ENCODE data around the gene SNX5. TPM values are rescaled to one million over a fixed set of nuclear protein-coding genes. Genes with fewer than 3 reads are reported as not detected.

The SNX5 gene
- total RNA-seq, 2 experiments from 2014 or later = 58.3 to 60.3 TPM

- Histone ChIP-seq H3K27me3 (ENCODE audit: control insufficient read depth in 1 of 2, insufficient read depth in 2 of 2, low read length in 2 of 2) (no peaks in the 10 kb centered on the region), H3K27ac (ENCODE audit: low read depth in 1 of 2, low read length in 2 of 2) (peak overlapping the region in 1 of 2 donors; percentile 75), H3K9me3 (ENCODE audit: control insufficient read depth in 1 of 2, insufficient read depth in 1 of 2, low read length in 2 of 2) (no peaks in the 10 kb centered on the region), H3K4me3 (ENCODE audit: low read length) (no peak overlapping the region), H3K4me1 (ENCODE audit: insufficient read depth, low read length) (peaks cover 69% of the 10 kb centered on the region), H3K36me3 (ENCODE audit: insufficient read depth, low read length) (no peaks in the 10 kb centered on the region)
- POLR2A ChIA-PET = interaction anchor here (0.6 to 1.4 kb wide), 3 partner anchors 9 to 281 kb away, joined by 3 to 5 read pairs (median 4); partner anchors contain the start of gene RRBP1
- CTCF ChIA-PET = no interaction called here
- Mint-ChIP-seq H3K4me1 (ENCODE audit: low read depth) (peaks cover 80% of the 10 kb centered on the region), H3K27ac (peak overlapping the region; percentile 92), H3K36me3 (ENCODE audit: low read depth) (peaks cover 28% of the 10 kb centered on the region), H3K9me3 (no peaks in the 10 kb centered on the region), H3K4me3 (peak overlapping the region; percentile 83), H3K27me3 (no peaks in the 10 kb centered on the region)
- TF ChIP-seq CTCF (IDR thresholded peaks at IDR 0.05) = no peak
- DNase-seq = no peak
- ATAC-seq (ENCODE audit: poor library complexity) = no peak
- intact Hi-C loops (cut with DNase I, micrococcal nuclease) = loop anchor here in 1 of 2 experiments (10.0 kb wide), 2 partner anchors 541 to 831 kb away; partner anchors contain the start of gene SEC23B
These were observed 4.5 kb downstream of the SNX5 start for GRCh38 chr20:17964073-17964472.

DNA sequence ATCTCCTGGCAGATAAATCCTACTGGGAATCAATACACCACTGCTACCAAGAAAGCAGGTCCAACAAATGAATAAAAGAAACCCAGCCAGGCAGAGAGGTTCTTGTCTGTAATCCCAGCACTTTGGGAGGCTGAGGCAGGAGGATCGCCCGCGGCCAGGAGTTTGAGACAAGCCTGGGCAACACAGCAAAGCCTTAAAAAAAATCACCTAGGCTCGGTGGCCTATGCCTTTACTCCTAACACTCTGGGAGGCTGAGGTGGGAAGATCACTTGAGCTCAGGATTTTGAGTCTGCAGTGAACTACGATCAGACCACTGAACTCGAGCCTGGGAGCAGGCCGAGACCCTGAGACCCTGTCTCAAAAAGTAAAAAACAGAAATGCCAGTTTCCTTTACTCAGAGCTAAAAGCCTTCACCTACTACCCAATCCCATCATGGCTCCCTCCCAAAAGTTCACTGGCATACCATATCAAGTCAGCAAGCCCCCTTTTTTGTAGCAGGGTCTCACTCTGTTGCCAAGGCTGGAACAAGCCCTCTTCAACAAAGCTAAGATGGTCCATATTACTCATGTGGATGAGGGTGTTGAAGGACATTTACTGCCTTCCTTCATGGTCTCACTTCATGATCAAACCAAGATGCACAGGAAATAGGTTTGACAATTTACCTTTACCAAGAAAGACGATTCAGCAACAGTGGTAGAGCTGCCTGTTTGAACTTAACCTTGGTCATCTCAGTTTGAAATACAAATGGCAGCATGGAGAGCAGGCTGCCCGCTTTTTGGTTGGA lies 5.3 kb downstream of the SNX5 start:
- H3K4me1 Mint-ChIP-seq (ENCODE audit: low read depth) = peaks cover 83% of the 10 kb centered on the region
- ATAC-seq (ENCODE audit: poor library complexity) (no peak), DNase-seq (no peak)
- no peak overlapping the region for H3K4me3 ChIP-seq (ENCODE audit: low read length)
- ChIA-PET POLR2A (interaction anchor here (0.6 to 1.4 kb wide), 3 partner anchors 8 to 281 kb away, joined by 3 to 5 read pairs (median 4); partner anchors contain the start of gene RRBP1), CTCF (no interaction called here)
- TF ChIP-seq CTCF (IDR thresholded peaks at IDR 0.05) = no peak
- H3K9me3 Mint-ChIP-seq = no peaks in the 10 kb centered on the region
- H3K27me3 ChIP-seq (ENCODE audit: control insufficient read depth in 1 of 2, insufficient read depth in 2 of 2, low read length in 2 of 2) = no peaks in the 10 kb centered on the region
- H3K36me3 ChIP-seq (ENCODE audit: insufficient read depth, low read length) = no peaks in the 10 kb centered on the region
- H3K27me3 Mint-ChIP-seq = no peaks in the 10 kb centered on the region
- peak overlapping the region; percentile 73 for H3K27ac Mint-ChIP-seq
- H3K9me3 ChIP-seq (ENCODE audit: control insufficient read depth in 1 of 2, insufficient read depth in 1 of 2, low read length in 2 of 2) = no peaks in the 10 kb centered on the region
- peaks cover 74% of the 10 kb centered on the region for H3K4me1 ChIP-seq (ENCODE audit: insufficient read depth, low read length)
- intact Hi-C loops (cut with DNase I, micrococcal nuclease) = loop anchor here in 1 of 2 experiments (10.0 kb wide), 2 partner anchors 541 to 831 kb away; partner anchors contain the start of gene SEC23B
- peak overlapping the region; percentile 65 for H3K4me3 Mint-ChIP-seq
- H3K27ac ChIP-seq (ENCODE audit: low read depth in 1 of 2, low read length in 2 of 2) = peak overlapping the region in 1 of 2 donors; percentile 75
- H3K36me3 Mint-ChIP-seq (ENCODE audit: low read depth) = peaks cover 26% of the 10 kb centered on the region

- TF ChIP-seq CTCF (IDR thresholded peaks at IDR 0.05) = no peak
- no peaks in the 10 kb centered on the region for H3K27me3 ChIP-seq (ENCODE audit: control insufficient read depth in 1 of 2, insufficient read depth in 2 of 2, low read length in 2 of 2)
- Mint-ChIP-seq H3K27ac (peak overlapping the region; percentile 60), H3K4me3 (peak overlapping the region; percentile 7), H3K4me1 (ENCODE audit: low read depth) (peaks cover 88% of the 10 kb centered on the region), H3K27me3 (no peaks in the 10 kb centered on the region), H3K36me3 (ENCODE audit: low read depth) (peaks cover 25% of the 10 kb centered on the region), H3K9me3 (no peaks in the 10 kb centered on the region)
- POLR2A ChIA-PET = interaction anchor here (0.6 to 2.1 kb wide), 3 partner anchors 8 to 464 kb away, joined by 3 to 5 read pairs (median 4); no protein-coding TSS in a partner anchor
- H3K9me3 ChIP-seq (ENCODE audit: control insufficient read depth in 1 of 2, insufficient read depth in 1 of 2, low read length in 2 of 2) = no peaks in the 10 kb centered on the region
- H3K4me3 ChIP-seq (ENCODE audit: low read length) = no peak overlapping the region
- no peak overlapping the region for H3K27ac ChIP-seq (ENCODE audit: low read depth in 1 of 2, low read length in 2 of 2)
- peaks cover 77% of the 10 kb centered on the region for H3K4me1 ChIP-seq (ENCODE audit: insufficient read depth, low read length)
- CTCF ChIA-PET = no interaction called here
- peaks cover 5% of the 10 kb centered on the region for H3K36me3 ChIP-seq (ENCODE audit: insufficient read depth, low read length)
- DNase-seq = no peak
- intact Hi-C loops (cut with DNase I, micrococcal nuclease) = loop anchor here in 1 of 2 experiments (10.0 kb wide), 2 partner anchors 543 to 833 kb away; partner anchors contain the start of gene SEC23B
- ATAC-seq (ENCODE audit: poor library complexity) = no peak
These were observed 7.0 kb downstream of the SNX5 start for GRCh38 chr20:17961587-17961940.
